RWPE2 (cell line): Measurements from ENCODE around the gene TSNAX.
"Not testable (repeated sequence)": the region's sequence is repeated elsewhere in the genome, so short reads cannot be mapped to it uniquely, and the experiment has no call there.

Experiments used
- ATAC-seq: fragments of 200-7000 bp; cut with Tn5 transposase; 3 replicates; pipeline ENCODE4 v1.9.1; 2021; ENCODE audit warnings: low read depth
- DNase-seq: peaks from one replicate; pipeline ENCODE4 v3.0.0-alpha.2; 2020; ENCODE audit warnings: low spot score
- H3K27ac ChIP-seq: fragments of 450-650 bp; 2 replicates; pipeline ENCODE4 v1.5.1; 2017; ENCODE audit warnings: mild to moderate bottlenecking; ENCODE audit not compliant: poor library complexity, severe bottlenecking
- H3K27me3 ChIP-seq: fragments of 250-450 bp; sonication (Bioruptor Pico); 2 replicates; pipeline ENCODE4 v1.5.1; 2021; ENCODE audit warnings: mild to moderate bottlenecking, moderate library complexity; ENCODE audit not compliant: insufficient read depth, poor library complexity, severe bottlenecking
- H3K36me3 ChIP-seq: fragments of 250-450 bp; sonication (Bioruptor Pico); 2 replicates; pipeline ENCODE4 v1.5.1; 2020; ENCODE audit warnings: low read depth, mild to moderate bottlenecking, moderate library complexity
- H3K4me1 ChIP-seq: fragments of 250-450 bp; sonication (Bioruptor Pico); 2 replicates; pipeline ENCODE4 v1.5.1; 2021; ENCODE audit warnings: mild to moderate bottlenecking, moderate library complexity; ENCODE audit not compliant: insufficient read depth, poor library complexity, severe bottlenecking
- H3K4me3 ChIP-seq: fragments of 250-450 bp; sonication (Bioruptor Pico); 2 replicates; pipeline ENCODE4 v1.5.1; 2021; ENCODE audit warnings: mild to moderate bottlenecking, moderate library complexity; ENCODE audit not compliant: severe bottlenecking
- H3K9me3 ChIP-seq: fragments of 250-450 bp; sonication (Bioruptor Pico); 2 replicates; pipeline ENCODE4 v1.5.1; 2021; ENCODE audit warnings: mild to moderate bottlenecking, moderate library complexity; ENCODE audit not compliant: severe bottlenecking
- TF ChIP-seq, protein P1 (sequence below): fragments of 450-650 bp; IDR thresholded peaks from one replicate; pipeline ENCODE4 v1.5.1; 2017; ENCODE audit warnings: mild to moderate bottlenecking, moderate library complexity; ENCODE audit not compliant: poor library complexity, severe bottlenecking

Gene TSNAX

DNA sequence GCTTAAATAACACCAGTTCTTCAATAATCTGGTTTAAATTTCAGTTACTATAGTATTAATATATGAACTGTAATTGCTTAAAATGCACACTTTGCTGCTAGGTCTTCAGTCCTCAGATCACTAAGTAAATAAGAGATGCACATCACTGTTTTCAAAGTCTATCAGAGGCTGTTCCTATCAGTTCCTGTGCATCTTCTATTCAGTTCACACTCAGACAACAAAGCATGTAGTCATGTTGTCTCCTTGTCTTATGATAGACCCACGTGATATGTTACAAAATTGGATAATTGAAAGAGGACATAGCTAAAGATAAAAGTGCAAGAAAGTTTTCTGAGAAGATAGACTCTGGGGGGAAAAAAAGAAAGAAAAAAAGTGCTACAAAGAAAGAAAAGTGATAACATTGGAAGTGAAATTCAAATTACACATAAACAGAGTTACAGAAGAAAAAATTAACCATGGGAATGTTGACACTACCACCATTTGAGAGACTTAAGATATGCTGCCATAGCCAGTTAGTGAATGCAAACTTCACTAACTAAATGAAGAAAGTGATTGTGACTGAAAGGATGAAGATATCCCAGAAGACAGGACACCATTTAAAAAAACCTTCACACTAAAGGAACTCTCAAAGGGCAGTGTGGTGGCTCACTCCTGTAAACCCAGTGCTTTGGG is 33.9 kb upstream of the TSNAX start:
- TF ChIP-seq, protein P1, sequence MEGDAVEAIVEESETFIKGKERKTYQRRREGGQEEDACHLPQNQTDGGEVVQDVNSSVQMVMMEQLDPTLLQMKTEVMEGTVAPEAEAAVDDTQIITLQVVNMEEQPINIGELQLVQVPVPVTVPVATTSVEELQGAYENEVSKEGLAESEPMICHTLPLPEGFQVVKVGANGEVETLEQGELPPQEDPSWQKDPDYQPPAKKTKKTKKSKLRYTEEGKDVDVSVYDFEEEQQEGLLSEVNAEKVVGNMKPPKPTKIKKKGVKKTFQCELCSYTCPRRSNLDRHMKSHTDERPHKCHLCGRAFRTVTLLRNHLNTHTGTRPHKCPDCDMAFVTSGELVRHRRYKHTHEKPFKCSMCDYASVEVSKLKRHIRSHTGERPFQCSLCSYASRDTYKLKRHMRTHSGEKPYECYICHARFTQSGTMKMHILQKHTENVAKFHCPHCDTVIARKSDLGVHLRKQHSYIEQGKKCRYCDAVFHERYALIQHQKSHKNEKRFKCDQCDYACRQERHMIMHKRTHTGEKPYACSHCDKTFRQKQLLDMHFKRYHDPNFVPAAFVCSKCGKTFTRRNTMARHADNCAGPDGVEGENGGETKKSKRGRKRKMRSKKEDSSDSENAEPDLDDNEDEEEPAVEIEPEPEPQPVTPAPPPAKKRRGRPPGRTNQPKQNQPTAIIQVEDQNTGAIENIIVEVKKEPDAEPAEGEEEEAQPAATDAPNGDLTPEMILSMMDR: no peak
- Histone ChIP-seq H3K27ac (no peak overlapping the region), H3K36me3 (no peaks in the 10 kb centered on the region), H3K27me3 (no peaks in the 10 kb centered on the region), H3K4me1 (no peaks in the 10 kb centered on the region), H3K9me3 (peaks cover 2% of the 10 kb centered on the region), H3K4me3 (no peak overlapping the region)
- no peak for DNase-seq
- ATAC-seq: no peak

DNA sequence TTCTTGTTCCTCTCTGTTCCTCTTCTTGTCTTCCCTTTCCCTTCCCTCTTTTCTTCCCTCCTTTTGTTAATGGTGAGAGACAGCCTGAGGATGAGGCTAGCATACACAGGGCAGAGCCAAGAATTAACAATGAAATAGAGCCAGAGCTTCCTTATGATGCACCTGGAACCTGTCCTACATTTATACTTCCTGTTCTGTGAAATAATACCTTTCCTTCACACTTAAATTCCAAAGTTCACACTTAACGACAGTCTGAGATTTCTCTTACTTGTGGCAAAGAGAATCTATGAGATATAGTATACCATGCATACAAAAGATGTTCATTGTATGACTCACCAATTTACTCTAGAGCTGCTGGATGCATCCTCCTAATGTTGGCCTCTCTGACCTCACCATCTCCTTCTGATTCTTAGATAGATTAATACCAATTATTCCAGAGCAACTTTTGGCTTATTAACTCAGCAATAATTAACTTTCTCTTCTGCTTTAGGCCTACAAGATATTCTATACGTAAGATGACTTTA is 30.8 kb upstream of the TSNAX start:
- no peak overlapping the region for H3K27ac ChIP-seq
- no peak for ATAC-seq
- H3K4me3 ChIP-seq: no peak overlapping the region
- no peak for DNase-seq
- H3K27me3 ChIP-seq: no peaks in the 10 kb centered on the region
- no peaks in the 10 kb centered on the region for H3K36me3 ChIP-seq
- TF ChIP-seq, protein P1: no peak
- no peaks in the 10 kb centered on the region for H3K4me1 ChIP-seq
- peaks cover 2% of the 10 kb centered on the region for H3K9me3 ChIP-seq

DNA sequence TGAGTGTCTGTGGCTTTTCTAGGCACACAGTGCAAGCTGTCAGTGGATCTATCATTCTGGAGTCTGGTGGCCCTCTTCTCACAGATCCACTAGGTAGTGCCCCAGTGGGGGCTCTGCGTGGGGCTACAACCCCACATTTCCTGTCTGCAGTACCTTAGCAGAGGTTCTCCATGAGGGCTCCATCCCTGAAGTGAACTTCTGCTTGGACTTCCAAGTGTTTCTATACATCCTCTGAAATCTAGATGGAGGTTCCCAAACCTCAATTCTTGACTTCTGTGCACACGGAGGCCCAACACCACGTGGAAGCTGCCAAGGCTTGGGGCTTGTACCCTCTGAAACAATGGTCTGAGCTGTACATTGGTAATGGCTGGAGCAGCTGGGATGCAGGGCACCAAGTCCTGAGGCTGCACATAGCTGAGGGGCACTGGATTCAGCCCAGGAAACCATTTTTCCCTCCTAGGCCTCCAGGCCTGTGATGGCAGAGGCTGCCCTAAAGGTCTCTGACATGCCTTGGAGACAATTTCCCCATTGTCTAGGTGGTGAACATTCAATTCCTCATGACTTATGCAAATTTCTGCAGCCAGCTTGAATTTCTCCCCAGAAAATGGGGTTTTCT is 29.2 kb upstream of the TSNAX start:
- H3K36me3 ChIP-seq: no peaks in the 10 kb centered on the region
- TF ChIP-seq, protein P1: no peak
- H3K4me1 ChIP-seq: no peaks in the 10 kb centered on the region
- H3K27me3 ChIP-seq: no peaks in the 10 kb centered on the region
- H3K27ac ChIP-seq: no peak overlapping the region
- ATAC-seq (no peak), DNase-seq (no peak)
- peaks cover 2% of the 10 kb centered on the region for H3K9me3 ChIP-seq
- H3K4me3 ChIP-seq: no peak overlapping the region

DNA sequence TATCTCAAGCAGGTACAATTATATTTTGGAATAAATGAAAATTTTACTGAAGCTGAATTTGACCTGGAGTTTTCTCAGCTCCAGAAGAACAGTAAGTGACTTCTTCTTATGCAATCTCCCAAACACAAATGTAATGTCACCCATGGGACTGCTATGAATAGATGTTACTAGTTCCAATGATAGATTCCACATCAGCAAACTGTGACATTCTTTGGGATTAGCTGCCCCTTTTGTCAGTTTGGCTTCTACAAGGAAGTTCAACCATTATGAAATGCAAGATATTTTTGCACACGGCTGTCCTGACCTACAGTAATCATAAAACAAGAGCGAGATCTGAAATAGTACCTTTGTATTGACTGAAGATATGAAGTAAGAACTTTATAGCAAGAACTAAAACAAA is 27.8 kb upstream of the TSNAX start:
- no peak for ATAC-seq
- Histone ChIP-seq H3K27me3 (no peaks in the 10 kb centered on the region), H3K27ac (no peak overlapping the region), H3K36me3 (no peaks in the 10 kb centered on the region), H3K9me3 (peaks cover 2% of the 10 kb centered on the region), H3K4me3 (no peak overlapping the region), H3K4me1 (no peaks in the 10 kb centered on the region)
- TF ChIP-seq, protein P1: no peak
- DNase-seq: no peak

GRCh38 chr1:231503168-231503567 is 25.3 kb upstream of the TSNAX start:
- not testable (repeated sequence) for H3K27me3 ChIP-seq, H3K4me3 ChIP-seq, H3K9me3 ChIP-seq, DNase-seq, H3K27ac ChIP-seq, ATAC-seq, H3K4me1 ChIP-seq, H3K36me3 ChIP-seq
